K562 (cell line): ENCODE data around the gene CARD8. TPM values are rescaled to one million over a fixed set of nuclear protein-coding genes. Genes with fewer than 3 reads are reported as not detected.

Experiments
- ATAC-seq: fragments of 200-7000 bp; cut with Tn5 transposase; 3 replicates; pipeline ENCODE4 v1.9.1; 2020; ENCODE audit warnings: moderate library complexity
- BruUV-seq: library from RNA; stranded (reverse); fragments of 400-500 nt; replicated peaks from 2 replicates; lab custom pipeline; 2021; lab: Mats Ljungman, UMichigan
- CTCF ChIA-PET: fragments of 300-600 bp; formaldehyde crosslinking; extraction: SDS; loops from one replicate; lab custom pipeline; 2021; ENCODE audit warnings: low intra/inter-chr PET ratio; lab: Yijun Ruan, JAX
- POLR2A ChIA-PET: fragments of 300-600, 350-650 bp; sonication (Branson Sonifier 250); formaldehyde crosslinking; extraction: SDS; loops from one replicate; lab custom pipeline; 2021; ENCODE audit warnings: antibody characterized with exemption, inconsistent platforms; lab: Yijun Ruan, JAX
- DNase-seq, 4 experiments: peaks; one replicate each; pipeline versions ENCODE4 v3.0.0 to v3.0.0-alpha.2; 2011 to 2018; ENCODE audit warnings: low spot score in 3 of 4, mixed read lengths in 3 of 4; ENCODE audit errors: extremely low read depth in 1 of 4
- FAIRE-seq: peaks from 2 replicates; lab custom pipeline; 2011; peaks lifted over from hg19 to GRCh38; lab: Jason Lieb, UNC
- H2AFZ ChIP-seq: 2 replicates; pipeline ENCODE4 v1.6.0; 2011; ENCODE audit warnings: low read depth, low read length, control low read depth, inconsistent platforms
- H3K27ac ChIP-seq: fragments of 200-600 bp; 3 replicates; pipeline ENCODE4 v1.8.0; 2011; ENCODE audit warnings: low read depth, mild to moderate bottlenecking, control low read depth, inconsistent platforms, low read length, moderate library complexity, mixed read lengths; ENCODE audit errors: extremely low read depth
- H3K27me3 ChIP-seq, 2 experiments: fragments of 300-600 bp in 1 of 2; 2 replicates in 1 of 2; 3 replicates in 1 of 2; pipeline versions ENCODE4 v1.6.0 to v1.8.0; 2011; ENCODE audit warnings: inconsistent platforms in 2 of 2, low read length in 2 of 2, mild to moderate bottlenecking in 1 of 2, mixed read lengths in 1 of 2, moderate library complexity in 1 of 2; ENCODE audit not compliant: control insufficient read depth in 2 of 2, insufficient read depth in 2 of 2
- H3K36me3 ChIP-seq: fragments of 300-600 bp; 3 replicates; pipeline ENCODE4 v1.8.0; 2011; ENCODE audit warnings: mild to moderate bottlenecking, low read length, inconsistent platforms; ENCODE audit not compliant: control insufficient read depth, insufficient read depth
- H3K4me1 ChIP-seq, 2 experiments: fragments of 200-600 bp in 1 of 2; replicated peaks in 1 of 2; 2 replicates in 1 of 2; 3 replicates in 1 of 2; pipeline versions ENCODE4 v1.5.1 to v1.8.0; 2011; ENCODE audit warnings: inconsistent platforms in 2 of 2, low read length in 2 of 2, mild to moderate bottlenecking in 1 of 2, mixed read lengths in 1 of 2, moderate library complexity in 1 of 2; ENCODE audit not compliant: control insufficient read depth in 2 of 2, insufficient read depth in 2 of 2
- H3K4me2 ChIP-seq: 2 replicates; pipeline ENCODE4 v1.6.1; 2011; ENCODE audit warnings: low read length, control low read depth, inconsistent platforms, mixed read lengths; ENCODE audit not compliant: insufficient read depth
- H3K4me3 ChIP-seq: fragments of 200-600 bp; sonication (generic), shearing (Covaris generic); 2 replicates; pipeline ENCODE4 v1.5.1; 2016; ENCODE audit warnings: control low read depth, inconsistent platforms
- H3K79me2 ChIP-seq: fragments of 200-600 bp; 3 replicates; pipeline ENCODE4 v1.8.0; 2011; ENCODE audit warnings: low read length, inconsistent platforms; ENCODE audit not compliant: control insufficient read depth, insufficient read depth
- H3K9ac ChIP-seq, 2 experiments: 2 replicates each; pipeline versions ENCODE4 v1.6.0 to v1.6.1; 2011; ENCODE audit warnings: low read depth in 2 of 2, low read length in 2 of 2, control low read depth in 1 of 2, inconsistent platforms in 1 of 2, mild to moderate bottlenecking in 1 of 2, mixed read lengths in 1 of 2; ENCODE audit not compliant: insufficient read depth in 1 of 2
- H3K9me1 ChIP-seq: one replicate; pipeline ENCODE4 v1.6.0; 2011; ENCODE audit warnings: inconsistent platforms, mild to moderate bottlenecking, low read length, moderate library complexity; ENCODE audit not compliant: control insufficient read depth, insufficient read depth
- H3K9me3 ChIP-seq: replicated peaks from 2 replicates; pipeline ENCODE4 v1.5.1; 2011; ENCODE audit warnings: low read depth, low read length, inconsistent platforms; ENCODE audit not compliant: control insufficient read depth, insufficient read depth
- H4K20me1 ChIP-seq: replicated peaks from 2 replicates; pipeline ENCODE4 v1.6.1; 2011; ENCODE audit warnings: low read length, inconsistent platforms, mixed read lengths; ENCODE audit not compliant: control insufficient read depth, insufficient read depth
- GABPA ChIP-seq: fragments of 200-800 bp; sonication (Bioruptor generic); conservative IDR thresholded peaks from 2 replicates; pipeline ENCODE4 v1.6.1; 2016; ENCODE audit warnings: low read depth, missing genetic modification characterization, missing compliant biosample characterization
- GABPB2 ChIP-seq: fragments of 250-450 bp; sonication (Bioruptor Pico); conservative IDR thresholded peaks from 2 replicates; pipeline ENCODE4 v1.5.1; 2021; ENCODE audit warnings: mild to moderate bottlenecking
- HDAC6 ChIP-seq: IDR thresholded peaks from 2 replicates; pipeline ENCODE4 v1.6.1; 2012; ENCODE audit warnings: low read depth, mild to moderate bottlenecking, control low read depth, inconsistent platforms, low read length, moderate library complexity
- KLF1 ChIP-seq: fragments of 450-650 bp; IDR thresholded peaks from 2 replicates; pipeline ENCODE4 v1.6.1; 2016; ENCODE audit warnings: missing genetic modification characterization, missing compliant biosample characterization
- NR1H2 ChIP-seq: sonication (generic); formaldehyde crosslinking; IDR thresholded peaks from 2 replicates; pipeline ENCODE4 v1.4.0; 2020; ENCODE audit warnings: mild to moderate bottlenecking, missing genetic modification reagents
- NR4A1 ChIP-seq, 2 experiments: fragments of 250-450 bp in 1 of 2; fragments of 450-650 bp in 1 of 2; sonication (Bioruptor Pico) in 1 of 2; IDR thresholded peaks; 2 replicates each; pipeline versions ENCODE4 v1.4.0 to v1.6.1; 2016 to 2020; ENCODE audit warnings: mild to moderate bottlenecking in 2 of 2, missing compliant biosample characterization in 1 of 2, missing genetic modification characterization in 1 of 2, moderate library complexity in 1 of 2
- RBFOX2 ChIP-seq: fragments of 200-400 bp; formaldehyde crosslinking; IDR thresholded peaks from 2 replicates; pipeline ENCODE4 v1.6.1; 2017; ENCODE audit warnings: low read depth, mild to moderate bottlenecking, low read length, moderate library complexity
- SREBF2 ChIP-seq: sonication (generic); formaldehyde crosslinking; IDR thresholded peaks from 2 replicates; pipeline ENCODE4 v1.4.0; 2020; ENCODE audit warnings: mild to moderate bottlenecking, missing genetic modification reagents
- TCF7 ChIP-seq: sonication (generic); IDR thresholded peaks from 2 replicates; pipeline ENCODE4 v1.6.1; 2016; ENCODE audit warnings: antibody characterized with exemption, borderline replicate concordance
- TCF7L2 ChIP-seq: fragments of 150-350 bp; IDR thresholded peaks from 2 replicates; pipeline ENCODE4 v1.6.1; 2016; ENCODE audit warnings: low read depth, mild to moderate bottlenecking, low read length, moderate library complexity
- THRB ChIP-seq: fragments of 450-650 bp; formaldehyde crosslinking; conservative IDR thresholded peaks from 2 replicates; pipeline ENCODE4 v1.4.0; 2022; ENCODE audit warnings: mild to moderate bottlenecking, missing genetic modification characterization
- ZBTB5 ChIP-seq: fragments of 450-650 bp; IDR thresholded peaks from 2 replicates; pipeline ENCODE4 v1.6.1; 2017; ENCODE audit warnings: antibody characterized with exemption
- WGBS: fragments of 100-300 bp; shearing (Covaris generic); methylation state at CpG from one replicate; pipeline ENCODE4 v1.1.6; 2016; ENCODE audit warnings: low coverage, mixed read lengths; ENCODE audit not compliant: insufficient coverage; ENCODE audit errors: missing lambda C conversion rate; 5-methylcytosine and 5-hydroxymethylcytosine counted together
- in situ Hi-C: fragments of 300-500 bp; cut with MboI; formaldehyde crosslinking; loops from 4 replicates; pipeline ENCODE4 v1.15.0; 2018; ENCODE audit warnings: inconsistent platforms, mixed read lengths
- intact Hi-C: fragments of 100-400 bp; cut with micrococcal nuclease; formaldehyde crosslinking; loops from 2 replicates; pipeline ENCODE4 v1.14.2; 2022
- polyA plus RNA-seq, 8 experiments: library from polyadenylated mRNA; depleted of rRNA in 4 of 8; stranded (reverse) in 5 of 8; unstranded in 3 of 8; fragments of >200 nt; fragmentation: Nextera tagmentation in 2 of 8; fragmentation: Illumina TruSeq in 1 of 8; extraction: Ambion mirVana in 2 of 8; extraction: Trizol in 1 of 8; gene quantifications; 2 replicates each; pipeline versions ENCODE4 v1.2.1 to v1.2.3, GENCODE V29; 2011 to 2014; ENCODE audit warnings: inconsistent platforms in 1 of 8, missing spikeins in 1 of 8
- total RNA-seq, 7 experiments: library from RNA; depleted of rRNA in 6 of 7; stranded (reverse); fragments of >200 nt in 6 of 7; fragmentation: Illumina TruSeq in 2 of 7; extraction: Trizol in 2 of 7; gene quantifications; 2 replicates each; pipeline versions ENCODE4 v1.2.1 to v1.2.3, GENCODE V29; 2011 to 2021; ENCODE audit warnings: low replicate concordance in 1 of 7
- TF ChIP-seq, protein P1 (sequence below): sonication (generic); formaldehyde crosslinking; IDR thresholded peaks from 2 replicates; pipeline ENCODE4 v1.8.0; 2023; ENCODE audit warnings: mild to moderate bottlenecking, missing genetic modification reagents
- TF ChIP-seq, protein P2 (sequence below): fragments of 450-650 bp; formaldehyde crosslinking; IDR thresholded peaks from 2 replicates; pipeline ENCODE4 v1.4.0; 2020; ENCODE audit warnings: mild to moderate bottlenecking, moderate library complexity

CARD8 gene
- total and polyA plus RNA-seq, 9 of the 15 experiments (the other 6 are each of a cell fraction or from before 2014, with no cell fraction given) = 11.5 to 26.4 (median 20.8) TPM

DNA sequence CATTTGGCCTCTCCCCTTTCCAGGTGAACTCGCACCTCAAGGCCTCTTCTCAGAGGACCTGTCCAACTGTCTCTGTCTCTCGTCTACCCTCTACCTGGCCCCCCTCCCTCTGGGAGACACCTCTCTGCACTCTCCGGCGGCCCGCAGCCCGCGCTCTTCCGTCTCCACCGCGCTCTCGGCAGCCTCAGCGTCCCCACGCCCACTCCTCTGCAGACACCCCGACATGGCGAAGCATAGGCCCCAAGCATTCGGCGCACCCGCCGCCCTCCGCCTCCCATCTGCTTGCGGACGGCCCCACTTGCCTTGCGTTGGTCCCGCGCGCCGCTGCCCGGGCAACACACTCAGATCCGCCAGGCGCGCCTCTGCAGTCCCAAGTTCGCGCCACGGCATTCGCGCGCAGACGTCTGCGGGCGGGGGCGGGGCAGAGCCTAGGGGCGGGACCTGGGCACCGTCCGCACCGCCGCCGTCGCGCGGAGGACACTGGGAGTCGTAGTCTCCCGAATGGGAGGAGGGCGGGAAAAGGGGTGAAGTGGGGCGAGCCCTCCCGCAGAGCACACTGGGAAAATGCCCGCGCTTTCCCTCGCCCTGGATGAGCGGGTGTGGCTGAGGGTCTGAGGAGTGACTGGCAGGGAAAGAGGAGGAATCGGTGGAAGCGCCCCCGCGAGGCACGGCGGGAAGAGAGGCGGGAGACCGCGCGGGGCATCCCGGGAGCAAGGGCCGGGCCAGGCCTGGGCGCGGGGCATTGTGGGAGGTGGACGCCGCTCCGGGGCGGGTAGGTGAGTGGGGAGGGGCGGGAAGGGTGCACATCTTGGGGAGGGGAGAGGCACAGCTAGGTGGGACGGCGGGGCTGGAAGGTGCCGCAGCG, 85.5 kb downstream of the CARD8 start, which contains the start of the genes LIG1 and ZSWIM9:
Gene LIG1, minus strand, starts transcription at position 406 of the 865 bp plus-strand sequence. CDS start 4,778 bp downstream, outside the sequence.
Gene ZSWIM9, plus strand, starts transcription at position 742 of the 865 bp plus-strand sequence. CDS start 1,123 bp downstream, outside the sequence.
- in situ Hi-C loops = no loop called here
- H3K27ac ChIP-seq = peak within 1 kb of the TSS; percentile 99
- TF ChIP-seq HDAC6 (no peak), THRB (CRISPR knock-in tag) (0 out of 2 replicates have a peak, but pooled peaks have one; percentile 82), TCF7L2 (no peak), NR1H2 (no peak), ZBTB5 (no peak), SREBF2 (CRISPR knock-in tag) (no peak), NR4A1 (CRISPR knock-in tag; IDR thresholded peaks at IDR 0.05) (no peak), NR4A1 (tag; IDR thresholded peaks at IDR 0.05) (0 out of 2 replicates have a peak, but pooled peaks have one; percentile 34), GABPB2 (no peak), TCF7 (no peak), RBFOX2 (peak; percentile 91), GABPA (tag) (peak; percentile 5; the same call in 1 of the 2 replicates), KLF1 (no peak)
- TF ChIP-seq, protein P1, sequence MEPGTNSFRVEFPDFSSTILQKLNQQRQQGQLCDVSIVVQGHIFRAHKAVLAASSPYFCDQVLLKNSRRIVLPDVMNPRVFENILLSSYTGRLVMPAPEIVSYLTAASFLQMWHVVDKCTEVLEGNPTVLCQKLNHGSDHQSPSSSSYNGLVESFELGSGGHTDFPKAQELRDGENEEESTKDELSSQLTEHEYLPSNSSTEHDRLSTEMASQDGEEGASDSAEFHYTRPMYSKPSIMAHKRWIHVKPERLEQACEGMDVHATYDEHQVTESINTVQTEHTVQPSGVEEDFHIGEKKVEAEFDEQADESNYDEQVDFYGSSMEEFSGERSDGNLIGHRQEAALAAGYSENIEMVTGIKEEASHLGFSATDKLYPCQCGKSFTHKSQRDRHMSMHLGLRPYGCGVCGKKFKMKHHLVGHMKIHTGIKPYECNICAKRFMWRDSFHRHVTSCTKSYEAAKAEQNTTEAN = no peak
- TF ChIP-seq, protein P2, sequence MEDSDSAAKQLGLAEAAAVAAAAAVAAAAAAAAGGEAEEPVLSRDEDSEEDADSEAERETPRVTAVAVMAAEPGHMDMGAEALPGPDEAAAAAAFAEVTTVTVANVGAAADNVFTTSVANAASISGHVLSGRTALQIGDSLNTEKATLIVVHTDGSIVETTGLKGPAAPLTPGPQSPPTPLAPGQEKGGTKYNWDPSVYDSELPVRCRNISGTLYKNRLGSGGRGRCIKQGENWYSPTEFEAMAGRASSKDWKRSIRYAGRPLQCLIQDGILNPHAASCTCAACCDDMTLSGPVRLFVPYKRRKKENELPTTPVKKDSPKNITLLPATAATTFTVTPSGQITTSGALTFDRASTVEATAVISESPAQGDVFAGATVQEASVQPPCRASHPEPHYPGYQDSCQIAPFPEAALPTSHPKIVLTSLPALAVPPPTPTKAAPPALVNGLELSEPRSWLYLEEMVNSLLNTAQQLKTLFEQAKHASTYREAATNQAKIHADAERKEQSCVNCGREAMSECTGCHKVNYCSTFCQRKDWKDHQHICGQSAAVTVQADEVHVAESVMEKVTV (CRISPR knock-in tag) = no peak

More for the DNA sequence above, 85.5 kb downstream of the CARD8 start, which contains the start of the genes LIG1 and ZSWIM9:
- Histone ChIP-seq H3K79me2 (peaks cover 42% of the 10 kb centered on the region), H3K9me3 (no peaks in the 10 kb centered on the region), H2AFZ (peak within 1 kb of the TSS; percentile 100), H3K9ac (peak within 1 kb of the TSS; percentile 98 to 100), H4K20me1 (peaks cover 8% of the 10 kb centered on the region; the same call in 1 of the 2 replicates), H3K4me3 (peak within 1 kb of the TSS; percentile 99), H3K4me1 (peaks cover 7 to 19% of the 10 kb centered on the region in 2 experiments; a peak in 3 of 5 replicates), H3K4me2 (peak within 1 kb of the TSS; percentile 96), H3K36me3 (peaks cover 22% of the 10 kb centered on the region), H3K27me3 (no peaks in the 10 kb centered on the region), H3K9me1 (no peaks in the 10 kb centered on the region)
- intact Hi-C loops = no loop called here
- ChIA-PET POLR2A (interaction anchor here (1.2 kb wide), 1 partner anchor 46 kb away, joined by 3 read pairs; no protein-coding TSS in a partner anchor), CTCF (no interaction called here)
- DNase-seq (peak; percentile 94 to 95 (median 94)), FAIRE-seq (peak; percentile 93), ATAC-seq (peak; percentile 98)
- WGBS = under 1% methylated on average over 62 of the region's 82 CpGs
- BruUV-seq = no TSS peak
